ENCODE data around the gene PRG2.

GRCh38 chr11:57376095-57377090 is 14.1 kb downstream of the PRG2 start:
- TF ChIP-seq CTCF (conservative IDR thresholded peaks at IDR 0.05 in 1 of 2, IDR thresholded peaks at IDR 0.05 in 1 of 2; ENCODE audit: extremely low read depth in 1 of 2, insufficient read depth in 1 of 2, low read depth in 1 of 2, low read length in 2 of 2) (no peak), EZH2 (IDR thresholded peaks at IDR 0.05; ENCODE audit: borderline replicate concordance, low read length) (no peak)

Measured in mammary epithelial cell (primary cell).